ENCODE measurements around the gene EZH1.
"Not testable (repeated sequence)": the region's sequence is repeated elsewhere in the genome, so short reads cannot be mapped to it uniquely, and the experiment has no call there.

The EZH1 gene

GRCh38 chr17:42769964-42770363 lies 25.1 kb upstream of the EZH1 start:
- DNase-seq = not testable (repeated sequence)

GRCh38 chr17:42768006-42768405 lies 23.2 kb upstream of the EZH1 start:
- not testable (repeated sequence) for DNase-seq

DNA sequence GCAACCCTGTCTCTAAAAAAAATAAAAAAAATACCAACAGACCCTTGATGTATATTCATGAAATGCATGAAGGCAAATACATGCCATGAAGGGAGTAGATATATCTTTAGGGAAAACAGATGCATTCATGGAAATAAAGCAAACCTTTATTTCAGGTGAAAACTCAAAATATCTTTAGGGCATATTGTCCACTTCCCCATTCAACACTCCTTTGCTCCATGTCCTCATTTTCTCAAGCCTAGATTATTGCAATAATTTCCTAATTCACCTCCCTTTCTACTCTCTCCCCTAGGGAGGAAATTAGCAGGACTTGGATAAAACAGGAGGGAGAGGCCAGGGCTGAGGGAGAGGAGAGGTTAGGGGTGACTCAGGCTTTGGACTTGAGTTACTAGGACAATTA lies 22.7 kb upstream of the EZH1 start:
- DNase-seq = no peak

DNA sequence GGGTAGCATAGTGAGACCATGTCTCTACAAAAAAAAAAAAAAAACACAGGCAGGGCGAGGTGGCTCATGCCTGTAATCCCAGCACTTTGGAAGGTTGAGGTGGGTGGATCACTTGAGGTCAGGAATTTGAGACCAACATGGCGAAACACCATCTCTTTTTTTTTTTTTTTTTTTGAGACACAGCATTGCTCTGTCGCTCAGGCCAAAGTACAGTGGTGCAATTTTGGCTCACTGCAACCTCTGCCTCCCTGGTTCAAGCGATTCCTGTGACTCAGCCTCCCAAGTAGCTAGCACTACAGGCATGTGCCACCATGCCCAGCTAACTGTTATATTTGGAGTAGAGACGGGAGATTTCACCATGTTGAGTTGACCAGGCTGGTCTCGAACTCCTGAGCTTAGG lies 21.3 kb upstream of the EZH1 start:
- no peak for DNase-seq

DNA sequence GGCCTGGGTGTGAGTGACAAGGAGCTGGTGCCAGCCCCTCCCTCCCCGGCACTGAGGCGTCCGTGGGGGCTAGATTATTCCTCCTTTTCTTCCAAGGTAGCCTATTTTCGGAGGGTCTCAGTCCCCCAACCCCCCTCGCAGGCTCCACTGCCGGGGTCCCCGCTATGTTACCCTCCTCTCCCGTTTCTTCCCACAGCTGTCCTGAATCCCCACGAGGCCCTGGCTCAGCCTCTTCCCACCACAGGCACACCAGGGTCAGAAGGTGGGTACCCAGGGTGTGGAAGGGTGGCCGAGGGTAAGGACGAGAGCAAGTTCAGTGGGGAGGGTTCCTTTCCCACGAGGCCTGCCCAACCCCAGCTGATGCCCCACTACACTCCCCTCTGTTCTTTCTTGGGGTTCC lies 16.8 kb upstream of the EZH1 start:
- no peak for DNase-seq

GRCh38 chr17:42760652-42761581 lies 16.1 kb upstream of the EZH1 start, which contains the start of gene RAMP2:
Gene RAMP2 (plus strand): TSS chr17:42761227. CDS start chr17:42761262, 35 bp downstream.
- no peak for DNase-seq

DNA sequence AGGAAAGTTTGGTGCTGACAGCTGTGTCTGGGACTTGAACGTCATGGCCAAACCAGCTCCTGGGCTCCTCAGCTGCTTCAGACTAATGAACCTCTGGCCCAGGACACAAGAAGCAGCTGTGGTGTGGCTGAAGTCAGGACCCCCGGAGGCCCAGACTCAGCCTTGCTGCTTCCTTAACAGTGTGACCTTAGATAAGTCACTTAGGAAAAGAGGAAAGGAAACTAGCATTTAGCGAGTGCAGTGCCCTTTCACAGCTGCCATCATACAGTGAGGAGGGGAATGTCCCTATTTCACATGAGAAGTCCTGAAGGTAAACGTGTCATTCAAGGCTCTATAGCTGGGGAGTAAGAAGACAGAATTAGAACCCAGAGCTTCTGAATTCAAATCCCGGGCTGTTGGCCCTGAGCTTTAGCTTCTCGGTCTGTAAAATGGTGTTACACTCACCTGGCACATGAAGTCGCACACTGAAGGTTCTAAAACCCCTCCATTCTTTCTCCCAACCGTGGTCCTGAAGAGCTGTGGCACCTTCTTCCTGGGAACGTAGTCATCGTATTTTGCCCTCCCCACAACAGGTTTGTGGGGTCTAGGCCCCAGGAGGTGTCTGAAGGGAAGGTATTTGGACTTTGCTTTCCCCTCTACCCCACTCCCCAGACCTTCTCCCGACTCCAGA lies 15.3 kb upstream of the EZH1 start:
- no peak for DNase-seq

DNA sequence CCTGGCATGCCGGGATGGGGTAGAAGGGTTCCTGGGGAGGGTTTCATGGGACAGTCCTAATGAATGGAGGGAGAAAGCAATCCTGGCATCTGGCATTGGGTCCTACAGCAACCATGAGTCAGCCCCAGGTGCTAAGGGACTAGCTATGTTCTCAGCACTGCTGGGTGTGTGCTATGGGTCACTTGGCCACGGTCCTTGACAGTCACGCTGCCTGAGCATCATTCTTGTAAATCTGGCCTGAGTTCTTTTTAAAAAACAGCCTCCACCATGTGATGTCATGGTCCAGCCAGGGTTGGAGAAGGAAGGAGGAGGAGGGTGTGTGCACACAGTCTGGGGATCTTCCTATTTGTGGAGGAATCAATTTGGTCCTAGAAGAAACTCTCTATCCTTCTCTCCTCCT lies 9.9 kb upstream of the EZH1 start:
- DNase-seq = no peak

DNA sequence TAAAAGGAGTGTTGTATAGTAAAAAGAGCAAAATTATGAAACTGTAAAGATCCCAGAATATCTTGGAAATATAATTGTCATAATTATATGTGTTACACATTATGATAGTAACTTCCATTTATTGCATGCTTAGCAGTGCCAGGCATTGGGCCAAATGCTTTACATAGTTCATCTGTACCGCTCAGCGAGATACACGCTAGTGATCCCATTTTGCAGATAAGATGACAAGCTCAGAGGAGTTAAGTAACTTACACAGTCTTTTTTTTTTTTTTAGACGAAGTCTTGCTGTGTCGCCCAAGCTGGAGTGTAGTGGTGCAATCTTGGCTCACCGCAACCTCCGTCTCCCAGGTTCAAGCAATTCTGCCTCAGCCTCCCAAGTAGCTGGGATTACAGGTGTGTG lies 6.8 kb upstream of the EZH1 start:
- DNase-seq = no peak

GRCh38 chr17:42750739-42751344 lies 6.0 kb upstream of the EZH1 start:
- DNase-seq = peak; percentile 31 to 39

GRCh38 chr17:42748908-42749798 lies 4.3 kb upstream of the EZH1 start:
- DNase-seq = no peak

DNA sequence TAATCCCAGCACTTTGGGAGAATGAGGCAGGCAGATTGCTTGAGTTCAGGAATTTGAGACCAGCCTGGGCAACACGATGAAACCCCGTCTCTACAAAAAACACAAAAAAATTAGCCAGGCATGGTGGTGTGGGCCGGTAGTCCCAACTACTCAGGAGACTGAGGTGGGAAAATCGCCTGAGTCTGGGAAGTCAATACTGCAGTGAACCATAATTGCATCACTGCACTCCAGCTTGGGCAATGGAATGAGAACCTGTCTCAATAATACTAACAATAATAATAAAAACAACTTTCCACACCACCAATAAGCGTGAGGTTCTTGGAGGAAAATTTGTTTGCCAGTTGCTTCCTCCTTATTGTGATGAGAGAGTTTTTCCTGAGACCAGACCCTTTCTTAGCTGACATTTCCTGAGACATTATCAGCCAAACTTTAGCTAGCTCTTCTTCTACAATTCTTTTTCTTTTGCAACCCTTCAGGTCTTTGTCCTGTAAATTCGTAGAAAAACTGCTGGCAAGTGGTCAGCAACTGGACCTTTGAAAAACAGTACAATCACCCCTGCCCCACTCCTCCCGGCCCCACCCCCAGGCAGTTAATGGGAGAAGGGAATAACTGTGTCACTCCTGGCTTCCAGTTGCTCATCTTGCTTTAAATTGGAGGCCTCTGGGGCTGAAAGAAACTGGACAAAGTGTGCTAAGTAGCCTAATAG lies 3.5 kb upstream of the EZH1 start:
- DNase-seq = no peak

DNA sequence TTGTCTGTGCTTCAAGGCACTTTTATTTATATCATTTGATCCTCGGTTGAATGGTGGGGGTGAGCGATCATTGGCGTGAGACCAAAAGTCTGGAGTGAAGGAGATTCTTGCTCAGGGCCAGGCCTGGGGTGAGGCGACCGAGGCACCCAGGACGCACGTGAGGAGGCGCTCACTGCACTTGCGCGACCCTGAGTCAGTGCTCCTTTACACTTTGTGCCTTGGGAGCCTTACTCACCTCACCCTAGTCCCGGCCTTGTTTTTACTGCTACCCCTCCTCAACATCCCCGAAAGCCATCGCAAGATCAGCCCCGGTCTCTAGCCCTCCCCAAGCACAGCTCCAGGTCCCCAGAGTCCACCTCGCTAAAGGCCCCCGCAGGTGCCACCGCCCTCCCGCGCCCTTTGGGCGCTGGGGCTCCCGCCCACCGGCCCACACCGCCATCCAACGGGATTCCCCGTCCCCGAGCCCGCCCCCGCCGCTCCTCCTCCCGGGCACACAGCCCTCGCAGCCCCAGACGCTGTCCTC lies 496 bp downstream of the EZH1 start:
- peak; percentile 55 to 56 for DNase-seq

DNA sequence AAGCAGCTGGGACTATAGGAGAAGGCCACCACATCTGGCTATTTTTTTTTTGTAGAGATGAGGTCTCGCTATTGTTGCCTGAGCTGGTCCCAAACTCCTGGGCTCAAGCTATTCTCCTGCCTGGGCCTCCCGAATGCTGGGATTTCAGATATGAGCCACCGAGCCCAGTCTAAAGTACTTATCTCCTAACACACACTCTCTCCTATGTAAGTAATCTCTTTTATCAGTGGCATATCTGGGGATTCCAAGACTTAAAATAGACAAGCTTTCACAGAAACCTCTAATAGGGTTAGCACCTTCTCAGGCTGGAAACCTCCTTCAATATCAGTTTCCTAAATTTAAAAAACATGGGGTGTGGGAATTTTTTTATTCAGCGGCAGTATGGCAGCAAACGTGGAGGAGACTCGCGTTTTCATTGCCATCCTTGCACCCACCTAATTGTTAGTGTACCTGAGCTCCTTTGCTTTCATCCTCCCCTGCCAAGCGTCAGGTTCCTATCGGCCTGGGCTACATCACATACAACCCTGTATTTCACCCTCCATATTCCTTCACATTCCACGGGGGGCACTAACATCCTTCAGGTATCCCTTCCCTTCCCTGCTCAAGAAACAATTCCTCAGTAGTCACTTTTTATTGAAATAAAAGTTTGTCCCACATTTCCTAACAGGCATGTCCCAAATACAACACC lies 1.1 kb downstream of the EZH1 start:
- peak in 1 of 2 experiments; percentile 40 for DNase-seq

GRCh38 chr17:42742916-42743315 lies 1.9 kb downstream of the EZH1 start:
- not testable (repeated sequence) for DNase-seq

DNA sequence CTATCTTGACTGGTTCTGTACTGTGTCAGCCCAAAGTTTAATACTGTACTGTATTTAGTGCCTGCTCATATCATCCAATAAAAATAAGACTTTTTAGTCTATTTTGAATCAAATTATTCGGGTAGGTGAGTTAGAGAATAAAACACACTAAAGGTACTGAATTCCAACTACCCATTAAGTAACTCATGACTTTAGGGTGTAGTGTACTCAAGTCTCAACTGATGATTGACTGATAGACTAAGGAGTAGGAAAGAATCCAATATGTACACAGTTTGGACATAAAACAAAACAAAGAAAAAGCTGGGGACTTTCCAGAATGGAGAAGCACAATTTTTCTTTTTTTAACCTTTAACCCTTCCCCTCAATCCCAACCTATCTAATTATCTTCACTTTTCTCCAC lies 4.1 kb downstream of the EZH1 start:
- DNase-seq = no peak

DNA sequence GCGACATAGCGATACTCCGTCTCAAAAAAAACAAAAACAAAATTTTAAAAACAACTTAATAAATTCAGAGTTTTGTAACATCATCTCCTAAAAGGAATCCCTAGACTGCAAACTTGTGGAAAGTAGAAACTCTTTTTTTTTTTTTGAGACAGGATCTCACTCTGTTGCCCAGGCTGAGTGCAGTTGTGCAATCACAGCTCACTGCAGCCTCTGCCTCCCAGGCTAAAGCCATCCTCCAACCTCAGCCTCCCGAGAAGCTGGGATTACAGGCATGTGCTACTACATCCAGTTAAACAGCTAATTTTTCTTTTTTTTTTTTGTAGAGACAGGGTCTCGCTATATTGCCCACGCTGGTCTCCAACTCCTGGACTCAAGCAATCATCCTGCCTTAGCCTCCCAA lies 19.7 kb downstream of the EZH1 start:
- no peak for DNase-seq

- no peak for DNase-seq
These were observed 21.2 kb downstream of the EZH1 start for GRCh38 chr17:42723636-42724035.

- peak; percentile 68 to 78 for DNase-seq
These were observed 23.8 kb downstream of the EZH1 start for GRCh38 chr17:42720996-42721583.

DNA sequence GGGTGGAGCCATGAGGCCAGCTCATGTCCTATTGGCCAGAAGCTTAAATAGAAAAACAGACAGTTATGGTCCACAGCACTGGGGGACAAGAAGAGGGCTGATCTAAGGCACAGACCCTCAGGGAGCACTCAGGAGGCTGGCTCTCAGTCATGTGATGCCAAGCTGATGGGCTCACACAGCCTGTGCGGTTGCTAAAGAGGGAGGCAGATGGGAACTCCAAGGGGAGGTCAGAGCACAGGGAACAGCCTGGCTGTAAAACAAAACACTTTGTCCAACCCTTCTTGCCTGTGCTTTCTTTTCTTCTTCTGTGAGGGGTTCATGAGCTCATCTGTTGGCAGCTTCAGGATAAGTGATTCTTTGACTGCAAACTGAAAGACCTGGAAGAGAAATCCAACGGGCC lies 35.3 kb downstream of the EZH1 start:
- DNase-seq = no peak

DNA sequence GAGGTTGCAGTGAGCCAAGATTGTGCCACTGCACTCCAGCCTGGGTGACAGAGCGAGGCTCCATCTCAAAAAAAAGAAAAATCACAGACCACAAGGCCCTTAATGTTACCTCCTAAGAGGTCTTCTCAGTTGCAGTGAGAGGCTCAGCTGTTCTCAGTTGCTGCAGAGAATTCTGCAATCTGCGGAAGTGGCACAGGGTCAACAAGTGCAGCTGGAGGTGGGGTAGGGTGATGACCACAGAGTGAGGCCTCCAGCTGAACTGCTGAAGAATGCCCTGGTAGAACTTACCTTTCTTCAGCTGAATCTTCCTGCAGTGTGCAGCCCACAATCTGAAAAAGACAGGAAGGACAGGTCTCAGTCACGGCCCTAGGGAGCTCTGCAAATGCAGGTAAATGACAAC lies 36.3 kb downstream of the EZH1 start:
- no peak for DNase-seq

All from Kasumi-1 (cell line).